HL-60 (cell line): ENCODE data around the gene EXOC4.

Experiments
- DNase-seq, 2 experiments: peaks; one replicate each; pipeline ENCODE4 v3.0.0-alpha.2; 2010 to 2020; ENCODE audit warnings: low read depth in 1 of 2, low spot score in 1 of 2
- H3K27ac ChIP-seq: fragments of 250-450 bp; sonication (Bioruptor Pico); replicated peaks from 2 replicates; pipeline ENCODE4 v1.5.1; 2020; ENCODE audit warnings: mild to moderate bottlenecking, moderate library complexity
- H3K27me3 ChIP-seq: fragments of 250-450 bp; sonication (Bioruptor Pico); 2 replicates; pipeline ENCODE4 v1.5.1; 2021; ENCODE audit warnings: mild to moderate bottlenecking, moderate library complexity; ENCODE audit not compliant: insufficient read depth, poor library complexity, severe bottlenecking
- H3K4me3 ChIP-seq: replicated peaks from 2 replicates; pipeline ENCODE4 v1.5.1; 2011; ENCODE audit warnings: mild to moderate bottlenecking, control low read depth, low read length; ENCODE audit not compliant: insufficient read depth
- CTCF ChIP-seq: IDR thresholded peaks from one replicate; pipeline ENCODE4 v1.5.1; 2011; ENCODE audit warnings: low read length, control low read depth, inconsistent platforms; ENCODE audit not compliant: insufficient read depth
- GABPA ChIP-seq: IDR thresholded peaks from 2 replicates; pipeline ENCODE4 v1.6.1; 2012; ENCODE audit warnings: low read depth
- POLR2AphosphoS5 ChIP-seq: IDR thresholded peaks from 2 replicates; pipeline ENCODE4 v1.6.1; 2012; ENCODE audit warnings: low read depth
- REST ChIP-seq: IDR thresholded peaks from 2 replicates; pipeline ENCODE4 v1.6.1; 2012; ENCODE audit warnings: low read depth; ENCODE audit not compliant: insufficient replicate concordance
- SPI1 ChIP-seq: IDR thresholded peaks from 2 replicates; pipeline ENCODE4 v1.6.1; 2012; ENCODE audit warnings: low read depth, mild to moderate bottlenecking, borderline replicate concordance

The EXOC4 gene

GRCh38 chr7:133851411-133851810 lies 598.5 kb downstream of the EXOC4 start:
- no peak for TF ChIP-seq REST
- no peak for TF ChIP-seq SPI1
- no peak for TF ChIP-seq CTCF
- no peak for TF ChIP-seq GABPA
- no peak for TF ChIP-seq POLR2AphosphoS5
- Histone ChIP-seq H3K27ac (no peak overlapping the region), H3K4me3 (no peak overlapping the region), H3K27me3 (no peaks in the 10 kb centered on the region)
- no peak for DNase-seq

GRCh38 chr7:133853706-133854276 lies 600.9 kb downstream of the EXOC4 start:
- Histone ChIP-seq H3K4me3 (no peak overlapping the region), H3K27me3 (no peaks in the 10 kb centered on the region), H3K27ac (no peak overlapping the region)
- TF ChIP-seq REST (no peak), POLR2AphosphoS5 (no peak), GABPA (no peak), CTCF (peak; percentile 56)
- DNase-seq = peak; percentile 26 to 55

GRCh38 chr7:133854739-133855138 lies 601.9 kb downstream of the EXOC4 start:
- Histone ChIP-seq H3K27ac (no peak overlapping the region), H3K4me3 (no peak overlapping the region)

More at GRCh38 chr7:133854739-133855138, 601.9 kb downstream of the EXOC4 start:
- DNase-seq = peak in 1 of 2 experiments; percentile 13
- H3K27me3 ChIP-seq = no peaks in the 10 kb centered on the region
- TF ChIP-seq POLR2AphosphoS5 (no peak), CTCF (no peak), GABPA (no peak), REST (no peak), SPI1 (no peak)
